ENCODE measurements around the gene DNAH8. TPM values are rescaled to one million over a fixed set of nuclear protein-coding genes. Genes with fewer than 3 reads are reported as not detected.
"Not testable (repeated sequence)": the region's sequence is repeated elsewhere in the genome, so short reads cannot be mapped to it uniquely, and the experiment has no call there.

The DNAH8 gene
- total RNA-seq, 1 donor from 2014 or later = not detected

DNA sequence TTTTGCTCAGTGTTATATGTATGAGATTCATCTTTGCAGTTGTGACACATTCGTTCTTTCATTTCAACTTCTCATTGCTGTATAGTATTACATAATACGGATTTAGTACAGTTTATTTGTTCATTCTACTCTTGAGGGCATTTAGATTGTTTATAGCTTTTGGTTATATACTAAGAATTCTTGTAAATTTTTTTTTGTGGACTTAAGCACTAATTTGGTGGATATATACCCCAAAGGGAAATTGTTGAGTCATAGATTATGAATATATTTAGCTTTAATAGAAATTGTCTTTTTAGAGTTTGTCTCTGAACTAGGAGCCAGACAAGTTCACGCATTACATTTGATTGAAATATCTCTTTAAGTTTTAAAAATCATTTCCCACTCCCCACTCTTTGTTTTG, 79.6 kb downstream of the DNAH8 start:
- H3K4me3 ChIP-seq (ENCODE audit: low read depth, low read length) = no peak overlapping the region
- TF ChIP-seq, protein P1, sequence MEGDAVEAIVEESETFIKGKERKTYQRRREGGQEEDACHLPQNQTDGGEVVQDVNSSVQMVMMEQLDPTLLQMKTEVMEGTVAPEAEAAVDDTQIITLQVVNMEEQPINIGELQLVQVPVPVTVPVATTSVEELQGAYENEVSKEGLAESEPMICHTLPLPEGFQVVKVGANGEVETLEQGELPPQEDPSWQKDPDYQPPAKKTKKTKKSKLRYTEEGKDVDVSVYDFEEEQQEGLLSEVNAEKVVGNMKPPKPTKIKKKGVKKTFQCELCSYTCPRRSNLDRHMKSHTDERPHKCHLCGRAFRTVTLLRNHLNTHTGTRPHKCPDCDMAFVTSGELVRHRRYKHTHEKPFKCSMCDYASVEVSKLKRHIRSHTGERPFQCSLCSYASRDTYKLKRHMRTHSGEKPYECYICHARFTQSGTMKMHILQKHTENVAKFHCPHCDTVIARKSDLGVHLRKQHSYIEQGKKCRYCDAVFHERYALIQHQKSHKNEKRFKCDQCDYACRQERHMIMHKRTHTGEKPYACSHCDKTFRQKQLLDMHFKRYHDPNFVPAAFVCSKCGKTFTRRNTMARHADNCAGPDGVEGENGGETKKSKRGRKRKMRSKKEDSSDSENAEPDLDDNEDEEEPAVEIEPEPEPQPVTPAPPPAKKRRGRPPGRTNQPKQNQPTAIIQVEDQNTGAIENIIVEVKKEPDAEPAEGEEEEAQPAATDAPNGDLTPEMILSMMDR (conservative IDR thresholded peaks at IDR 0.05; ENCODE audit: low read depth, low read length) = no peak
- no peak for DNase-seq (ENCODE audit: low read depth)

DNA sequence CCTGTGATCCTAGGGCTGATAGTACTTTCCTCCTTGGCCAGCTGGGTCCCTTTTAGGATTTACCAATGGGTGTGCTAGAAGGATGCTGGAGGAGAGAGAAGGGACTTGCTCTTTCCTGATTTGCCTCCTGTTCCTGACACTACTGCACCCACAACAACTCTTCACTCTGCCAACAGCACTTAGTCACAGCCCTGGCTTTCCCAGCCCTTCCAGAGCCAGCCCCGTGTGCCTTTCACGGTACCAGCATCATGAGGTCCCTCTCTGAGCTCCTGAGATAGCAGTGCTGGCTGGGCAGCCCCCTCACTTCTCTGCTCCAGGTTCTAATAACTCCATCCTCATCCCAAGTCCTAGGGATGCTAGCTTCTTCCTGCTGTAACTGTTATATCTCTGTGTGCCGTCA, 80.9 kb downstream of the DNAH8 start:
- H3K4me3 ChIP-seq (ENCODE audit: low read depth, low read length) = no peak overlapping the region
- TF ChIP-seq, protein P1 (conservative IDR thresholded peaks at IDR 0.05; ENCODE audit: low read depth, low read length) = no peak
- no peak for DNase-seq (ENCODE audit: low read depth)

DNA sequence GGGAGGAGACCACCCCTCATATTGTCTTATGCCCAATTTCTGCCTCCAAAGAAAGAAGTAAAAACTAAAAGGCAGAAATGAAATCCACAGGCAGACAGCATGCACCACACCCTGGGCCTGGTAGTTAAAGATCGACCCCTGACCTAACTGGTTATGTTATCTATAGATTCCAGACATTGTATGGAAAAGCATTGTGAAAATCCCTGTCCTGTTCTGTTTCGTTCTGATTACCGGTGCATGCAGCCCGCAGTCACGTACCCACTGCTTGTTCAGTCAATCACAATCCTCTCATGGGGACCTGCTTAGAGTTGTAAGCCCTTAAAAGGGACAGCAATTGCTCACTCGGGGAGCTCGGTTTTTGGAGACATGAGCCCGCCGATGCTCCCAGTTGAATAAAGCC, 81.3 kb downstream of the DNAH8 start:
- not testable (repeated sequence) for H3K4me3 ChIP-seq (ENCODE audit: low read depth, low read length); DNase-seq (ENCODE audit: low read depth)

DNA sequence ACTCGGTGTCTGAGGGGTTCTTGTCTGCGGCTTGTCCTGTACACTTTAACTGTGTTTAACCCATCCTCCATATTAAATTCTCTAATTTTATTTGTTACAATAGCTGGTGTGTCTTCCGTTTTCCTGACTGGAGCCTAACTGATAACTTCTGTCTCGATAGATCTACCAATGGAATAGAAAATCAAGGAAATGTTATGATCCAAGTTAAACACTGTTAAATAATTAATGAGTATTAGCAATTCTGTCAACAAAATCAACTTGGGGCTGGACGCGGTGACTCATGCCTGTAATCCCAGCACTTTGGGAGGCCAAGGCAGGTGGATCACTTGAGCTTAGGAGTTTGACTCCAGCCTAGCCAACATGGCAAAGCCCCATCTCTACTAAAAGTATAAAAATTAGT, 81.7 kb downstream of the DNAH8 start:
- TF ChIP-seq, protein P1 (conservative IDR thresholded peaks at IDR 0.05; ENCODE audit: low read depth, low read length) = no peak
- no peak overlapping the region for H3K4me3 ChIP-seq (ENCODE audit: low read depth, low read length)
- DNase-seq (ENCODE audit: low read depth) = no peak

DNA sequence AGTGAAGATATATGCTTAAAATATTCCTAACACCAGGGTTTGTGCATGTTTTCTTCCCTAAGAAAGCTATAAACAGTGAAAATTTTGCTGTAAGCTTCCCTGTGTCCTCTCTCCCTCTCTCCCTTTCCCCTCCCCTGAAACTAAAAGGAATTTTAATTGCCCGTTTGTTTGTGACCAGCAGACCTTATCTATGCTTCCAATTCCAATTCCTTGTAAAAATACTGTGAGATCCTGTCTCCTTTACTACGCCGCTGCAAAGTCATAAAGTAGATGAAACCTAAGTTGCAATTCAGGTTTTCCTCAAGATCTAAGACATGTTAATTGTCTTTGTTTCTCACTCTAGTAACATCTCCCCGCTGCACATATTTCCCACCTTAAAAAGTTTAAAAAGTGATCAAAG, 82.3 kb downstream of the DNAH8 start:
- TF ChIP-seq, protein P1 (conservative IDR thresholded peaks at IDR 0.05; ENCODE audit: low read depth, low read length) = no peak
- no peak for DNase-seq (ENCODE audit: low read depth)
- H3K4me3 ChIP-seq (ENCODE audit: low read depth, low read length) = no peak overlapping the region

DNA sequence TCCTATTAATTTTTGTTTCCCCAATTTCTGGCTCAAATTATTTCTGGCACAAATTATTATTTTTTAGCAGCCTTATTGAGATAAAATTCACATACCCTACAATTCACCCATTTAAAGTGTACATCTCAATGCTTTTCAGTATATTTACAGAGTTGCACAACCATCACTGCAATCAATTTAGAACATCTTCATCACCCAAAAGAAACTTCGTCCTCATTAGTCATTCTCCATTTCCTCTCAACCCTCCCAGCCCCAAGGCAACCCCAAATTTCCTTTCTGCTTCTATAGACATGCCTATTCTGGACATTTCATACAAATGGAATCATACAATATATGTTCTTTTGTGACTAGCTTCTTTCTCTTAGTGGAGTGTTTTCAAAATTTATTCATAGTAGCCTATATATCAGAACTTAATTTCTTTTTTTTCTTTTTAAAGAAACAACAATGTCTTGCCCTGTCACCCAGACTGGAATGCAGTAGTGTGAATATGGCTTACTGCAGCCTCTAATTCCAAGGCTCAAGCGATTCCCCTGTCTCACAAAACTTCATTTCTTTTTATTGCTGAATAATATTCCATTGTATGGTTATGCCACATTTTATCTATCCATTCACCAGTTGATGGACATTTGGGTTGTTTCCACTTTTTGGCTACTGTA, 84.5 kb downstream of the DNAH8 start:
- no peak for DNase-seq (ENCODE audit: low read depth)
- TF ChIP-seq, protein P1 (conservative IDR thresholded peaks at IDR 0.05; ENCODE audit: low read depth, low read length) = no peak
- no peak overlapping the region for H3K4me3 ChIP-seq (ENCODE audit: low read depth, low read length)

DNA sequence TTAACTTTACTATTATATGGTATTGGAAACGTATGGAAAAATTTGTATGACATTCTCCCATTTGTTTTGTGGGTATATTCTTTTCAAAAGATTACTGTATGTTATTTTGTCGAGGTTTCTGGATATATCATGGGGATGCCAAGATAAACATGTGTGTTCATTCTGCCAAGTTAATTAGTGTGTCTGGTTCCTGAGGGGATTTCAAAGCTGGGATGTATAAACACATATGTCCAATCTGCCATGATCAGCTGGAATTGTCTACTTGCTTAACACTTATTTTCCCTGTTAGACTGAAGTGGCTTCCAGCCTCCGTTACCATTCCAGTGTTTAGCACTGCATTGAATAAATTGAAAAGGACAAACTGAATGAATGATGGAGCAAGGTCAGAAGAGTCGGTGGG, 86.2 kb downstream of the DNAH8 start:
- TF ChIP-seq, protein P1 (conservative IDR thresholded peaks at IDR 0.05; ENCODE audit: low read depth, low read length) = no peak
- H3K4me3 ChIP-seq (ENCODE audit: low read depth, low read length) = no peak overlapping the region
- DNase-seq (ENCODE audit: low read depth) = no peak
